Umbilical cord (tissue), 2 donors: Measurements from ENCODE around the gene ERLEC1. TPM values are rescaled to one million over a fixed set of nuclear protein-coding genes. Genes with fewer than 3 reads are reported as not detected.
"Not testable (repeated sequence)": the region's sequence is repeated elsewhere in the genome, so short reads cannot be mapped to it uniquely, and the experiment has no call there.

Source experiments
- DNase-seq: peaks from one replicate; pipeline ENCODE4 v3.0.0-alpha.2; 2015; ENCODE audit warnings: low spot score
- total RNA-seq: library from RNA; depleted of rRNA; stranded (reverse); fragments of >200 nt; gene quantifications from one replicate; pipeline ENCODE4 v1.2.3, GENCODE V29; 2014; ENCODE audit warnings: low replicate concordance; ENCODE audit not compliant: insufficient read depth

ERLEC1 gene
- 103 TPM for total RNA-seq

- DNase-seq, result peak; percentile 93
Observed at GRCh38 chr2:53786705-53787613, at the start of gene ERLEC1, which contains the start of gene ASB3. TSS of gene ERLEC1 (plus strand) at chr2:53787044. CDS start at chr2:53787211, 167 bp downstream. TSS of gene ASB3 (minus strand) at chr2:53786953. CDS start at chr2:53765572, 21,381 bp downstream.

GRCh38 chr2:53737091-53737490 lies 49.8 kb upstream of the ERLEC1 start:
- DNase-seq, result no peak

GRCh38 chr2:53739032-53739431 lies 47.8 kb upstream of the ERLEC1 start:
- no peak for DNase-seq

GRCh38 chr2:53740170-53740569 lies 46.7 kb upstream of the ERLEC1 start:
- DNase-seq, result peak; percentile 48

GRCh38 chr2:53744395-53745065 lies 42.3 kb upstream of the ERLEC1 start:
- DNase-seq, result no peak

GRCh38 chr2:53750041-53750768 lies 36.6 kb upstream of the ERLEC1 start:
- DNase-seq, result no peak

GRCh38 chr2:53751728-53752127 lies 35.1 kb upstream of the ERLEC1 start:
- DNase-seq, result no peak

GRCh38 chr2:53752385-53752784 lies 34.5 kb upstream of the ERLEC1 start:
- DNase-seq, result peak; percentile 3

- DNase-seq, result no peak
Observed at GRCh38 chr2:53753041-53753440, 33.8 kb upstream of the ERLEC1 start.

- DNase-seq, result no peak
Observed at GRCh38 chr2:53755121-53755520, 31.7 kb upstream of the ERLEC1 start.

GRCh38 chr2:53756644-53757043 lies 30.2 kb upstream of the ERLEC1 start:
- DNase-seq, result no peak

GRCh38 chr2:53757206-53757605 lies 29.6 kb upstream of the ERLEC1 start:
- not testable (repeated sequence) for DNase-seq

- DNase-seq, result no peak
Observed at GRCh38 chr2:53765767-53766166, 21.1 kb upstream of the ERLEC1 start.

GRCh38 chr2:53767405-53768241 lies 19.2 kb upstream of the ERLEC1 start, which contains the start of gene CHAC2:
TSS of gene CHAC2 (plus strand) at chr2:53767804. CDS start at chr2:53767887, 83 bp downstream.
- DNase-seq, result peak; percentile 85

- DNase-seq, result no peak
Observed at GRCh38 chr2:53768242-53768542, 18.7 kb upstream of the ERLEC1 start.

- DNase-seq, result no peak
Observed at GRCh38 chr2:53769318-53769945, 17.4 kb upstream of the ERLEC1 start.

- DNase-seq, result no peak
Observed at GRCh38 chr2:53770264-53770663, 16.6 kb upstream of the ERLEC1 start.

GRCh38 chr2:53777134-53777533 lies 9.7 kb upstream of the ERLEC1 start:
- DNase-seq, result no peak

- no peak for DNase-seq
Observed at GRCh38 chr2:53778536-53779162, 8.2 kb upstream of the ERLEC1 start.

GRCh38 chr2:53780056-53780455 lies 6.8 kb upstream of the ERLEC1 start:
- no peak for DNase-seq
